GM21526 (cell line): ENCODE measurements around the gene KCND3.

Experiments used
- ATAC-seq: cut with Tn5 transposase; IDR thresholded peaks from one replicate; pipeline ENCODE4 v1.9.1; 2021; ENCODE audit warnings: moderate library complexity; ENCODE audit not compliant: unreplicated experiment, low FRiP score

Gene KCND3

DNA sequence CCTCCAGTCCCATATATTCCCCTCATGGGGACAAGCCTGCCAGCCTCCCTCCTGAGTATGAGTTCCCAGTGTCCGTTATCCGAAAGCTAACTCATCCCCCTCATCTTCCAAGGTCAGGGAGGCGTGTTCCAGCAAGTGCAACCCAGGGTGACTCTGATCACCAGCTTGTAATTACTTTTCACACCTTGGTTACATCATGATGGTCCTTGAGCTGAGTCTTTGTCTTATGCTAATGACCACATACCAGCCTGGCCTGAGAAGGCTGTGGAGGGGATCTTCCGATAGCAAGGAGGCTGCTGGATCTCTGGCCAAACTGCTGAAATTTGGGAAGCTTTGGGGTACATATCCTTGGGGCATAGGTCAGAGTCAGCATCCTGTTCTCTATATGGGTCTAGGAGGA, 134.2 kb downstream of the KCND3 start:
- ATAC-seq = no peak

DNA sequence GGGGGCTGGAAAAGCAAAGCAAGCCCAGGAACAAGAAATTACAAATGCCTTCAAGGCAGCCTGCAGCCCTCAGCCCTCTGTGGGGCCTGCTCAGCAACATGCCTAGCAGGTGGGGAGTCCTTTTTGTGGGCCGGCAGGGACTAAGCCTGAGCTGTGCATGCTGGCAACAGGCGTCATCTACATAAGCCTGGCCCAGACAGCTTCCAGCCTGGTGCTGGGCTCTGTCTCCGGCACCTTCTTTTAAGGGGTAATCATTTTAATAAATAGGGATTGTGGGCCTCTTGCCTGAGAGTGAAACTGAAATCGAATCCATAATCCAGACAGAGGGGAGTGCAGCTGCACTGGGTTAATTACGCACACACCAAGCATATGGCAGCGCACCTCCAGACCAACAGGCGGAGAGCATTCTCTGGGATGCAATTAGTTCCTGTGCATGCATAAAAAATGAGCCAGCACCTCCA, 137.2 kb downstream of the KCND3 start:
- no peak for ATAC-seq

DNA sequence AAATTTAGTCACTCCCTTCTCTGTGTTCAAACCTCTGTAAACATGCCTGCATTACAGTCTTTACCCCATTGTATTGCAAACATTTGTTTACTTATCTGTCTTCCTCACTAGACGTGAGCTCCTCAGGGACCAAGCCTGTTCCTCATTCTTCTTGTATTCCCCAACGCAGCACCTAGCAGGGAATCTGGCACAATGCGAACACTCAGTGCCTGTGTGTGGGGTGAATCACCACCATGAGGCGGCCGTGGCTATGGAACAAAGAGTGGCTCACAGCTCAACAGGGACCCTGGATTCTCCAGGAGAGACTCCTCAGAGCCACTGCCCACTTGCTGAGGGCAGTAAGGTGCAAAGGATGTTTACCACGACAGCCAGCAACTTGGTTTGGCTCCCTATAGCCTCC, 137.9 kb downstream of the KCND3 start:
- ATAC-seq = no peak

- ATAC-seq = no peak
Observed at GRCh38 chr1:111850109-111850508, 139.4 kb downstream of the KCND3 start.

- ATAC-seq = no peak
Observed at GRCh38 chr1:111848852-111849545, 140.5 kb downstream of the KCND3 start.

DNA sequence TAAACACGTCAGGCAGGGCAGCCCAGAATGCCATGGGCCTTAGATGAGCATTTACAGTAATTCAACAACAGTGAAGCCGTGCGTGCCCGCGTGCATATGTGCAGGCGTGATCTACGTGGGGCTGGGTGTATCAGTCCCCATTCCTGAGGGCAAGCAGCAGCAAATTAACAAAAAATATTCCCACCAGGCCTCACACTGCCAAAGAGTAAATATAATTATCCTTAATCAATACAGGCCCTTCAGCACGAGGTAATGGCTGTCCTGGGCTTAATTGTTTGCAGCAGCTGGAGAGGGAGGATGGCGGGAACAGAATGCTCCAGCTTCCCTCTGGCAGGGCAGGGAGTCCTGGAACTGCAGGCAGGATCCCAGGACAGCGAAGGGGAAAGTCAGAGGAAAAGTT, 142.0 kb downstream of the KCND3 start:
- ATAC-seq = no peak

- ATAC-seq = no peak
Observed at GRCh38 chr1:111846842-111847241, 142.6 kb downstream of the KCND3 start.

GRCh38 chr1:111843177-111843576, 146.3 kb downstream of the KCND3 start:
- no peak for ATAC-seq

GRCh38 chr1:111842411-111842810, 147.1 kb downstream of the KCND3 start:
- no peak for ATAC-seq

GRCh38 chr1:111841746-111842145, 147.7 kb downstream of the KCND3 start:
- ATAC-seq = no peak

- no peak for ATAC-seq
Observed at GRCh38 chr1:111841189-111841588, 148.3 kb downstream of the KCND3 start.

GRCh38 chr1:111837393-111837792, 152.1 kb downstream of the KCND3 start:
- no peak for ATAC-seq

DNA sequence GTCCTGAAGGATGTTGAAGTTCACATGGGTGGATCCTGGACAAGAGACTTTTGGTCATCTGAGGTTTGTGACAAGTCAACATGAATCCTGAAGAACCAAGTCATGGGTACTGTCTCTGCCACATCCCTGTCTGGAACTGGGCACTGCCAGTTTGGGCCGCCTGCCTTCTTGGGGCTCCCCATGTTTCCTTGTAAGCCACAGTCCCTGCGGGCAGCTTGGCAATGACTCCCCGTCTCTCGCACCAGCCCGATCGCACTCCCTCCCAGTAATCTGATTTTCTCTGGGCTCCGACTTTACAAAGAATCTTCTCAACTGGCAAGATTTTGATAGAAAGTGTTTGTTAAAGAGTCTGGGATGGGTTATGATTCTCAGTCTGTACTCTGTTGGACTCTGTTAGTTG, 153.4 kb downstream of the KCND3 start:
- no peak for ATAC-seq

- ATAC-seq = no peak
Observed at GRCh38 chr1:111835514-111835913, 154.0 kb downstream of the KCND3 start.

DNA sequence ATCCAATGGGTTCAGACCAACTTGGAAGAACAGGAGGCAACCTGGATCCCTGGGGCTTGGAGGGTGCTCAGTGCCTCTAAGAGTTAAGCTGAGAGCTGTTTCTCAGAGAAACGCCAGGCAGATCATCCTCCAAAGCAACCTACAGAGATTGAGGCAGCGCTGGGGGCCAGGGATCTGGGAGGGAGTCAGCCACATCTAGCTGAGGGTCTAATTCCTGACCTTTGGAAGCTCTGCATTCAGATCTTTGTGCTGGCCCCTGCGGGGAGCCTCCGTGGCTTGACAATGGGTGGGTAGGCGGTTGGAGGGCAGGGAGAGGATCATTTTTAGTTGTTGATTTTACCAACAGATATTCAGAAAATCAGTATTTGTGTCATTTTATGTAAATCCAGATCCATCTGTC, 154.5 kb downstream of the KCND3 start:
- no peak for ATAC-seq

GRCh38 chr1:111833334-111833733, 156.1 kb downstream of the KCND3 start:
- ATAC-seq = no peak

- ATAC-seq = no peak
Observed at GRCh38 chr1:111832521-111833155, 156.8 kb downstream of the KCND3 start.

DNA sequence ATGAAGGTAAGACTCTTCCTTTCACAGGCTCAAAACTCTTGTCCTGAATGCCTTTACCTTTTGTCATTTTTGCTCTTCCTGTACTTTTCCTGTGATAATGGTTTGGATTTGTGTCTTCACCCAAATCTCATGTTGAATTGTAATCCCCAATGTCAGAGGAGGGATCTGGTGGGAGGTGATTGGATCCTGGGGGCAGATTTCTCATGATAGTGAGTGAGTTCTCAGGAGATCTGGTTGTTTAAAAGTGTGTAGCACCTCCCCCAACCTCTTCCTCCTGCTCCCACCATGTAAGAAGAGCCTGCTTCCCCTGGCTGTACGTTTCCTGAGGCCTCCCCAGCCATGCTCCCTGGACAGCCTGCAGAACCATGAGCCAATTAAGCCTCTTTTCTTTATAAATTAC, 158.3 kb downstream of the KCND3 start:
- ATAC-seq = no peak

DNA sequence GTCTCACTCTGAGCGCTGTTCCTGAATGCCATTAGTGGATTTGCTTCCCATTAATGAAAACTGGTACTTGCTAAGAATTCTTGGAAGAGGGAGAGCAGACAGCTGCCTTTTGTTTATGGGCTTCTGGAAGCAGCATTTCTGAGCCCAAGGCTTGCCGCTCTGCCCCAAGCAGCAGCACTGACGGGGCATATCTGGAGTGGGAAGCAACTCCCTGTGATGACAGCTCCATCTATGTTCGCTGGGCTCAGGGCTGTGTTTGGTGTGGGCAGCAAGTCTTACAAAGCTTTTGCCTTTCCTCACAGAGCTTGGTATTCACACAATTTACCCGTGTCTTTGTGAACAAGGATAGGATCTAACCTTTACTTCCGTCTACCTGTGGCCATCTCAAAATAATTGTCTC, 161.5 kb downstream of the KCND3 start:
- ATAC-seq = no peak

GRCh38 chr1:111826278-111826677, 163.2 kb downstream of the KCND3 start:
- ATAC-seq = no peak

- ATAC-seq = no peak
Observed at GRCh38 chr1:111825217-111825616, 164.3 kb downstream of the KCND3 start.

- ATAC-seq = no peak
Observed at GRCh38 chr1:111822138-111822537, 167.3 kb downstream of the KCND3 start.
